ENCODE results near the gene HYAL2.

The HYAL2 gene, protein sequence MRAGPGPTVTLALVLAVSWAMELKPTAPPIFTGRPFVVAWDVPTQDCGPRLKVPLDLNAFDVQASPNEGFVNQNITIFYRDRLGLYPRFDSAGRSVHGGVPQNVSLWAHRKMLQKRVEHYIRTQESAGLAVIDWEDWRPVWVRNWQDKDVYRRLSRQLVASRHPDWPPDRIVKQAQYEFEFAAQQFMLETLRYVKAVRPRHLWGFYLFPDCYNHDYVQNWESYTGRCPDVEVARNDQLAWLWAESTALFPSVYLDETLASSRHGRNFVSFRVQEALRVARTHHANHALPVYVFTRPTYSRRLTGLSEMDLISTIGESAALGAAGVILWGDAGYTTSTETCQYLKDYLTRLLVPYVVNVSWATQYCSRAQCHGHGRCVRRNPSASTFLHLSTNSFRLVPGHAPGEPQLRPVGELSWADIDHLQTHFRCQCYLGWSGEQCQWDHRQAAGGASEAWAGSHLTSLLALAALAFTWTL

DNA sequence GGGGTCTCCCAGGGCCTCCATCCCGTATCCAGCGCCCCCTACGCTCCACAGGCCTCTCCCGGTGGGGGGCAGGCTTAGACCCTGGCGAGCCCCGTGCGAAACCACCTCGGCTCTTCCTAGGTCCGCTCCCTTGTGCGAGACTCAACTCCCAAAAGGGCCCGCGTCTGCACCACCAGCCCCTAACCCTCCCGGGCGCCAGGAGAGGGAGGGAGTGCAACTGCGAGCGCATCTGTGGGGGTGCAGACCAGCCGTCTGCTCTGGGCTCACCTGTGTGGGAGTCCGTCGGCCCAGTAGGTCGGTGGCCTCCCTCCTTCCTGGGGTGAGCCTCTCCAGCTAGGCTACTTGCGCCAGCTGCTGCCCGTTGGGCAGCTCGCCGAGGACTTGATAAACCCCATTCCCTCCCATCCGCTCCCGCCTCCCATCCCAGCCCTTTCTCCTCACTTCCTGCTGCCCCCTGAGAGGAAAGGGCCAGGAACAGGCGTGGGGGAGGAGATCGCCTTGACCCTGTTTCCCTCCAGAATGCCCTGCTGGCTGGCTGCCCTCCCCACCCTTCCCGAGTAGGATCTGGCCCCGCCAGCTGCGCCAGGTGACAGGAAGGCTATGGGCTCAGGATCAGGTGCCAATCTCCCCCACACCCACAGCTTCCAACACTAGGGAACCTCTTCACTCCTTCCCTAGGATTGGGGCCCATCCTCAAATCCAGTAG lies at the start of gene HYAL2:
Gene HYAL2 (minus strand): TSS at position 360 of the 706 bp plus-strand sequence. CDS start 2,256 bp downstream, outside the sequence.
- DNase-seq (ENCODE audit: low read depth in 1 of 2, low spot score in 1 of 2), result no peak

DNA sequence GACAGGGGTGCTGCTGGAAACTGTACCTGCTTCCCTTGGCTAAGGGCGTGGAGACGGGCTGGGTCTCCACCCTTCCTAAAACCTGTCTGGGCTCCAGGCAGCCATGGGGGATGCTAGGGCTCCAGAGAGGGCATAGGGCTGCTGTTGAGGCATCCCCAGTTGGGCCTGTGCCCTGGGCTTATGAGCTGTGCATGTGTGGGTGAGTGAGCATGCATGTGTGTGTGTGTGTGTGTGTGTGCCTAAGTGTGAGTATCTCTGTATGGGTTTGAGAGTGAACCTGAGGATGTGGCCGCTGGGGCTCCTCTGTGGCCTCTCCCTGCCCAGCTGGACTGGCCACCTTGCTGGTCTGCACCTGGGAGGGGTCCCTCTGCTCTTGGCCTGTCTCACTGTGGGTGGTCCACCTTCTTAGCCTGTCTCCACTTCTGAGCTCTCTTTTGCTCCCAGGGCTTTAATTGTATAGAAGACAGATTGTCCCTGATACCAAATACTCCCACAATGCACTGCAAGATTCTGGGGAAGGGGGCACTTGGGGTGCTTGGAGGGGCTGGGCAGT lies 48.7 kb upstream of the HYAL2 start:
- no peak for DNase-seq (ENCODE audit: low read depth in 1 of 2, low spot score in 1 of 2)

DNA sequence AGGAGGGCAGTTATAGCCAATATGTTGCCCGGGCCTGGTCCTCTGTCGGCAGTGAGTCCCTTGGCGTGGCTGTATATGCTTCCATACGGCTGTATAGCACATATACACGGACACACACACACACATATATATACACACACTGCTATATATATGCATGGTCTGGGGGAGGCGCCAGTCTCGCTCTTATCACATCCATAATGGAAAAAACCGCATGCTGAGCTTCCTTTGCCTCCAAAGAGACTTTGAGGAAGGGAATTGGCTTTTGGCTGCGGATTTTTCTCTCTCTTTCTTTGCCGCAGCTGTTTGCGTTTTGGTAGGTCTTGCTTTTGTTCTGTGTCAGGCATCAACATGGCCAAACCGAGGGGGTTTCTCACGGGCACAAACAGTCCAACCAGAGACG lies 48.0 kb upstream of the HYAL2 start:
- DNase-seq (ENCODE audit: low read depth in 1 of 2, low spot score in 1 of 2), result no peak

DNA sequence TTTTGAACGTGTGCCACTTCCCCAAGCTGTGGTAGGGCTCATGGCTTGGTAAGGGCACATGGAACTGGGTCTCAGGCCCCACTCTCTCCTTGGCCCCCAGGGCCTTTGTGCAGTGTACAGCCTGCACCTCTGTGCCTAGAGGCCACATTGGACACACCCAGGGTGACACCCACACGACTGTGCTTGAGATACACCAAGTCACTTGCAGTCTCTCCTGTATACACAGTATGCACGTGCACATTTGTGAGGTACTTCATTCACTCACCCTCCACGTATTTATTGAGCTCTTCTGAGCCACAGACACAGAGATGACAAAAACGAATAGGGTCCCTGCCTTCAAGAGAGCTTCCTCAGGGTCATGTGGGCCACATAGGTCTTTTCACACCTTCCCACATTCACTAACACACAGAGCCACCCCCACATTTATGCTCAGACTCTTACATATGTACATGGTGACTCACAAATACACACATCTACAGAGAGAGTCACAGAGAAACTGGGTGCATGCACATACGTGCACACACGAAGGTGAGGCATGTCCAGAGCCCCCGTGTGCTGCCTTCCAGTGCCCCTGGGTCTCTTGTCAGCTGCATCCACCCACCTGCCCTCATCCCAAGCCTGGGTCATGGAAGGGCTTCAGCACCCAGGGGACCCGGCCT lies 46.6 kb upstream of the HYAL2 start:
- DNase-seq (ENCODE audit: low read depth in 1 of 2, low spot score in 1 of 2), result no peak

DNA sequence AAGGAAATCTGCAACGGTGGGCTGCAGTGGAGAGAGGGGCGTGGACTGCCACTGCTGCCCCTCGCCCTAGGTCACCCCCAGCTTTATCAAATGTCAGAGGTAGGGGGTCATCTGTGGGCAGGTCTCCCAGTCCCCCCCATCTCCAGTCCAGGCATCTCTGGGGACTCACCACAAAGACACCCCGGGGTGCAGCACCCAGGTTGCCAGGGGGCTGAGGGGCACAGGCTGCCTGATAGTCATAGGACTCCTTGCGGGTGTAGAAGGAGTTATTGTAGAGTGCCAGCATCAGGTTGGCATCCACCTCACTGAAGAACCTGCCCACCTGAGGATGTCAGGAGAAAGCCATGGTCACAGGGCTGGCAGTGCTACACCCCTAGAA lies 43.3 kb upstream of the HYAL2 start:
- DNase-seq (ENCODE audit: low read depth in 1 of 2, low spot score in 1 of 2), result no peak

DNA sequence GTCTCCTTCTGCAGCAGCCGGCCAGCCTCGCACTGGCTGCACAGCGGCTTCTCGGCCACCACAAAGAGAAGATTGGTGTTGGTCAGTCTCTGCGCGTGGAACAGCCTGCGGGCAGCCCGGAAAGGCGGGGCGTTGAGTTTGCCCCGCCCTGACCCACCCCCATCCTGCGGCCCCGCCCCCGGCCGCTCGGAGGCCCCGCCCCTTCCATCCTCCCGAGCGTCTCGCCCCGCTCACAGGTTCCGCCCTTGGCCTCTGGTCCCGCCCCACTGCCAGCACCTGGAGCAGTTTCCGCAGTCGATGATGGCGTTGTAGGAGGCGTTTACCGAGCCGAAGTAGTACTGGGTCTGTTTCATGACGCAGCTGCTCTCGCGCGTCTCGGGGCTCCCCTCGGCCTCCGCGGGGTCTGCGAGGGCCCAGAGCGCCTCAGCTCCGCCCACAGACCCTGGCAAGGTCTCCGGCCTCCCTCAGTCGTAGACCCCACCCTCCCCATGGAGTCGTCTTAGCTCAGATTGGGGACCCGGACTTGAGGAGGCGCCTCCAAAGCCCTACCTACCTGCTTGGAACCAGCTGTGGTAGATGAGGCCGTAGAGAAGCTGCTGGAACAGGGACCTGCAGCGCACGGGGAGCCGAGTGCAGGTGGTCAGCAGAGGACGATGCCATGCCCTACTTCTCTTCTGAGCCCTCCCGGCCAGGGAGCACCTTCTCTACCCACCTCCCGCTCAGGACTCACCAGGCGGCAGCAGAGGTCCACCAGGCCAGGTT lies 42.7 kb upstream of the HYAL2 start:
- peak; percentile 87 to 89 for DNase-seq (ENCODE audit: low read depth in 1 of 2, low spot score in 1 of 2)

DNA sequence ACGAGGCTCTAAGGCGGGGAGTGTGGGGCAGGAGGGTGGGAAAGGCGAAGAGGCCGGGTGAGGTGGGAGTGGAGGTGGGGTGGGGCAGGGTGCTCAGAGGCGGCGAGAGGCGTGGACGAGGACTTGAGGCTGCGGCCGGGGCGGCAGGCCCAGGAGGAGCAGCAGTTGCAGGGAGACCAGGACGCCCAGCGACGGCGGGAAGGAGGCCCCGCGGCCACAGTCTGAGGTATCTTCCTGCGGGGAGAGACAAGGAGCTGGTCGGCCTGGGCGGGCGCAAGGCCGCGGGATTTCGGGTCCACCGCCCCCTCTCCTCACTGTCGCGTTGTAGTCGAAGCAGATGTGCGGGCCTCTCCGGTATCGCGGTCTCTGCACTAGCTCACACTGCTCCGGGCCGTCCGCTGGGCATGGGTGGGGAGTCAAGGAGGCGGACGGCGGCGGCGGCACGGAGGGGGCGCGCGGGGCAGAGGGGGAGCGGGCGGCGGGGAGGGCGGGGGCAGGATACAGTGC lies 42.1 kb upstream of the HYAL2 start:
- DNase-seq (ENCODE audit: low read depth in 1 of 2, low spot score in 1 of 2), result no peak

DNA sequence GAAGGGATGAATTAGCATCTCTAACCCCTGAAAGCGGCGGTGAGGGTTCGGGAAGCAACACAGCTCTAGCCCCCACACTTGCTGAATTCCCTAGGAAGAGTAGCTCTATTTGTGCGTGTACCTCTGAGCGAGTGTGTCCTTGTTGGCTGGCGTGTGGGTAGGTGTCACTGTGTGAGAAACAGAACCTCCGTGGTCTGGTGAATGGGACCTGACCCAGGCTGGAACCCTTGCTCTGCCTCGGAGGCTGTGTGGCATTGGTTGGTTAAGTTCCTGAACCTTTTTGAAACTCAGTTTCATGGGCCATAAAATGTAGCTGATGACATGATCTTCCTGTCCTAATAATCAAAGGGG lies 37.2 kb upstream of the HYAL2 start:
- no peak for DNase-seq (ENCODE audit: low read depth in 1 of 2, low spot score in 1 of 2)

DNA sequence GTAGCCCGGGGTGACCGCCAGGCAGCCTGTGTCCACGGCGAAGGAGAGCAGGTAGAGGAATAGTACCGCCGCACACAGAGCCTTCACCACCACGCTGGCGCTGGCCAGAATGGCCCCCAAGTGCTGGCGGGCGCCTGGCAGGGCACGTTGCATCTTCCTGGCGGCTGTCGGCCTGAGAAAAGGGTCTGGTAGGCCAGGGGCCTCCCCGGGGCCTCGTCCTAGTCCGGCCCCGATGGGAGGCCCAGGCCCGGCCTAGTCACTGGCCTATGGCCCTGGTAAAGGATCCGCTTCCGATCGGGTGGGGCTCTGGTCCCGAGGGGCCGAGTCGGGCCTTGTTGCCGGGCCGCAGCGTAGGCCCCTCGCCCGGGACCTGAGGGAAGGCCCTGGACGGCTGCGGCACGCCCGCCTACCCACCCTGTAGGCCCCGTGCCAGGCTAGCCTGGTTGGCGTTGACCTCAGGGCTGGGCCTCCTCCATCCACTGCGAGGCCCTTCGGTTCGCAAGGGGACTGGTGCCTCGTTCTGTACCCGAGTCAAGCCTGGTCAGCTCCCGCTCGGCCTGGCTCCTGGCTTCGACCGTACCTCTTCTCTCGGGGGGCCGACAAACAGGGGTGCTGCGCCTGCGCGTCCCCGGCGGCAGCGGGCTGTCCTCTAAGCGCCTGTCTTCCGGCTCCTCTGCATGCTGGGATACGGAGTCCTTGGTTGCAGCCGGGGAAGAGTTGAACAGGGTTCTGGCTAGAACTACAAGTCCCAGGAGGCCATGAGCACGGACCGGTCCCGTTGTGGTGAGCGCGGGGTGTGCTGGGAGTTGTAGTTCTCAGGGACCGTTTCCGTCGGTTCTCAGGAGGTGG lies 36.6 kb upstream of the HYAL2 start, which contains the start of gene TMEM115:
Gene TMEM115 (minus strand): TSS at position 611 of the 849 bp plus-strand sequence. CDS start 458 bp downstream, at position 153.
- DNase-seq (ENCODE audit: low read depth in 1 of 2, low spot score in 1 of 2), result peak; percentile 81 to 89

DNA sequence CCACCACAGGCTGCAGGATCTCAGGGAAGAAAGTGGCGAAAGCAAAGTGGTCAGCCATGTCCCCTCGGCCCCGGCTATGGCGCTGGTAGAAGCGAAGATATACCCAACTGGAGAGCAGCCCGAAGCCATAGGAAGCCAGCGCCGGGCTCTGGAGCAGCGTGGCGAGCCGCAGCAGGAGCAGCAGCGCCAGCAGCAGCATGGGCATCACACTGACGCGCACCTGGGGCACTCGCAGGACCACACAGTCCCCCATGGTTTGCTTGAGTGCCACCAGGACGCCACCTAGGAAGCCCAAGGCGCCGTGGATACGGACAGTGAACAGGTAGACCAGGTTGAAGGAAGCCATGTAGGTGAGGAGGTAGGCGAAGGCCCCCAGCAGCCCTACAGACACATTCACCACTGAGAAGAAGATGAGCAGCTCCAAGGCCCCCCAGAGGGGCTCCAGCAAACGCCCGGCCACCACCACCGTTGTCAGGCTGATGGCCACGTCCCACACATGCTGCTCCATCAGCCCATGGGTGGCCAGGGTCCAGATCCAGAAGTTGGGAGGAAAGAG lies 35.9 kb upstream of the HYAL2 start:
- no peak for DNase-seq (ENCODE audit: low read depth in 1 of 2, low spot score in 1 of 2)

DNA sequence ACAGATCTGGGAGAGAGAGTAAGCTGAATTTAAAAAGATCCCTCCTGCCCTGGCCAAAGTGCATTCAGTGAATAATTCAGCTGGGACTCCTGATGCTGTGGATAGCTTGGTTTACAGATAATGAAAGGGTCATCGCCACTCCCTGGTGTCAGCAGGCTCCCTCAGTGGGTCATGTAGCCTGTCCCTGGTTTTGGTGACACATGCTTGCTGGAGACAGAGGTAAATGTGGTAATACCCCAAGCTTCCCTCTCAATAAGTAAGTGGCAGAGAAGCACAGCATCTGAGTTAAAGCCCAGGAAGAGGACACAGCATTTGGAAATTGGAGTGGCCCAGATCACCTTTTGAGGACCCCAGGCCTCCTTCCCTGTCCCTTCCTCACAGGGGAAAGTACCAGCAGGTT lies 34.9 kb upstream of the HYAL2 start:
- no peak for DNase-seq (ENCODE audit: low read depth in 1 of 2, low spot score in 1 of 2)

DNA sequence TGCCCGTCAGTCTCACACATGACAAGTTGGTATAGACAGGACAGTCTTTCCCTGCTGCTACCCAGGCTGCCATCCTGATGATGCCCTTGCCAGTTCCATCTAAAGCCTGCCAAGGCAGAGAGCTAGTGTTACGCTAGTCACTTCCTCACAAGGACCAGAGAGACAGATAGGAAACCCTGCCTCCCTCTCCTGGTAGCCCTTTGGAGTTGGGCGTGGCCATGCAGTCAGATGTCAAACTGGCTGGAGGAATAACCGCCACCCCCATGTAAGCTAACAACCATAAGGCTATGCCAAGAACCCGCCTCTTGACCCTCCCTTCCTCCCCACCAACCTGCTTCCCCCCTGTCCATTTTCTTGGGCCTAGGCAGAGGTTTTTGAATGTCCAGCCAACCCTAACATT lies 34.0 kb upstream of the HYAL2 start:
- DNase-seq (ENCODE audit: low read depth in 1 of 2, low spot score in 1 of 2), result no peak

DNA sequence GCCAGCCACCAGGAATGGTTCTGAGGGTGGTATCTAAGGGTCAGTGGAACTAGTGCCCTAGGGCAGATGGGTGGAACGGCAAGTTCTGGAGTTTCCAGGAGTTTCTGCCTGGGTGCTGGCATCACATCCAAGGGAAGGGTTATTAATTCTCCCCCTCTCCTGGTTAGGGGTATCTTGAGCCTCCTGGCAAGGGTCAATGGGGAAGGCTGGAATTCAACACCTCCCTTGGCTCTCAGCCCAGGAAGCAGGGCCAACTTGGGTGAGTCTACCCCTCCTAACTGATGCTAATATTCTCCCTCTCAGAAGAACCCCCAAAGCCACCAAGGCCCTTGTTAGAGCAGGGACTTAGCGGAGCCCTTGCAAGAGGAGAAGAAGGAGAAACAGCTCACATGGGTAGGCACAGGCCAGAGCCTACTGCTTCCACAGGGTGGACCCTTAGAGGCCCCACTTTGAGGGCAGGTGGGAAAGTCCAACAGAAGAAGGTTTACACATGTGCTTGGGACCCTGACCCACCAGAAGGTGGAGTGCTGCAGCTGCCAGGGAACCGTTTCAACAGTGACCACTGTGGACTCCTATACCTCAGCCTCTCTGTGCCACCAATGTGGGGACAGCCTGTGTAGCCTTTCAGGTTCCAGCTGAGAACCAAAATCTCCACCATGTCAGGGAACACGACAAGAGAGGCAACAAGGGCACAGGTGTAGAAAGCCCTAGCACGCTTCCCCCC lies 33.4 kb upstream of the HYAL2 start:
- DNase-seq (ENCODE audit: low read depth in 1 of 2, low spot score in 1 of 2), result no peak

DNA sequence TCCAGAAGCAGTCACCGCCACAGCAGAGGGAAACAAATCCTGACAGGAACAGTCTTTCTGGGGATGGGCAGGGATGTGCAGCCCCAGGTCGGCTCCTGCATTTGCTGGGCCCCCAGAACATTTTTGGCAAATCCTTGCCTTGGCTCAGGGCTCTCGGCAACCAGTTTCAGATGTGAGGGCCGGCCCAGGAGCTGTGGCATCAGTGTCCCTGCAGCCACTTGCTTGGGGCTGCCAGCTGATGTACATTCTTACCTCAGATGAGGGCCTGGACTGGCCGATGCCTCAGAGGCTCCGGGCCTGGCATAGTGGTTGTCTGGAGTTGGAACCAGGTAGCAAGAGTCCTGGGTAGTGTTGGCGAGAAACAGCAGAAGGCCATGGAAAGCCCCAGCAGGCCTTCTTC lies 32.3 kb upstream of the HYAL2 start:
- no peak for DNase-seq (ENCODE audit: low read depth in 1 of 2, low spot score in 1 of 2)

DNA sequence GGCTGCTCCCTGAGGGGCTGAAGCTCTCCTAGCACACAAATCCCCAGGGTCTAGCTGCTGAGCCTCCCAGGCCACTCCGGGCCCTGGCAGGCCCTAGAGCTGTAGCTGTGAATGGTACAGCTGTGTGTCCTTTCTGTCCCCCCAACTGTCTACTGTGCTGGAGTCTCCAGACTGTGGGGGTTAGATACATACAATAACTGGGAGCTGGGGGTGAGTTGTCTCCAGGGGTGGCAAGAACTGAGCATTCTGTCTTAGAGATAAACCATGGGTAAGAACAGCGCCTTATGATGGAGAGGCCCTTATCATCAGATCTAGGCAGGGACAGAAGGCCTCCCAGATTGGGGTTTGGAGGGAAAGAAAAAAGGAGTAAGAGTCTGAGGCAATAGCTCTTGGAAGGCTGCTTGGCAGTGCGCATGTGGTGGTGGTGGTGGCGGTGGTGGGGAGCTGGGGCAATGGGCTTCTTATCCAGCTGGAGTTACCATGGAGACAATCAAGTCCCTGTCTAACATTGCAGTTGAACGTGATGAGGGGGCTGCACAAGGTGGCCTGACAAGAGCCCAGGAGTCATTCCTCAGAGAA lies 31.7 kb upstream of the HYAL2 start:
- no peak for DNase-seq (ENCODE audit: low read depth in 1 of 2, low spot score in 1 of 2)

DNA sequence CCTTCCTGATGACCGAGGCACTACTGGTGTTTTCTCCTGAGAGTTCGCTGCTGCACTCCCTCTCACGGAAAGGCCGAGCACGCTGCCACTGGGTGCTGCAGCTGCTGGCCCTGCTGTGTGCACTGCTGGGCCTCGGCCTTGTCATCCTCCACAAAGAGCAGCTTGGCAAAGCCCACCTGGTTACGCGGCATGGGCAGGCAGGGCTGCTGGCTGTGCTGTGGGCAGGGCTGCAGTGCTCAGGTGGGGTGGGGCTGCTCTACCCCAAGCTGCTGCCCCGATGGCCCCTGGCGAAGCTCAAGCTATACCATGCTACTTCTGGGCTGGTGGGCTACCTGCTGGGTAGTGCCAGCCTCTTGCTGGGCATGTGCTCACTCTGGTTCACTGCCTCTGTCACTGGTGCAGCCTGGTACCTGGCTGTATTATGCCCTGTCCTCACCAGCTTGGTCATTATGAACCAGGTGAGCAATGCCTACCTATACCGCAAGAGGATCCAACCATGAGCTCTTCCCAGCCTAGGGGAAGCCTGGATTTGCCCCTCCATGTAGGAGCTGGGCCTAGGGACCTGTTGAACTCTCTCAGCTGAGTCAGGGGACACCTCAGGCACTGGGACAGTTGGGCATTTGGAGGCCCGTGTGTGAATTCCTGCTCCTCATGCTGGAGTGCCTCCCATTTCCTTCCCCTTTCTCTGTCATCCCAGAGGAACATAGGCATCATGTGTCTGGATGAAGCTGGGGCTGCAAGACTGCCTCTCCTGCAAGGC lies 30.9 kb upstream of the HYAL2 start:
- DNase-seq (ENCODE audit: low read depth in 1 of 2, low spot score in 1 of 2), result no peak

DNA sequence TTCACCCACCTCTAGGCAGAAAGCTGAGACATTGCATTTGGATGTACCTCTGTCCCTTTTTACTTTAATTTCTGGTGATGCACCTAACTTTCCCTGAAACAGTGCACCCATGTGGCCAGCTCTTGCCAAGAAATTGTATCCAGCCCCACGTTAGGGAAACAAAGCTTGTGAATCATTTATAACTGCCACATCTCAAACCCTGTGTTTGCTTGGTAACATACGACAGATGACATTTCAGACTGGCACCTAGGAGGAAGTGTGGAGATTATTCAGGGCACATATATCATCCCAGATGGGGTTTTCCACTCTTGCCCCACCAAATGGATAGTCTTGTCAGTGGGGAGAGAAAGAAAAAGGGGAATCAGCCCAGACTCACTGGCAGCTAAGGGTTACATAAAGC lies 30.2 kb upstream of the HYAL2 start:
- DNase-seq (ENCODE audit: low read depth in 1 of 2, low spot score in 1 of 2), result no peak

DNA sequence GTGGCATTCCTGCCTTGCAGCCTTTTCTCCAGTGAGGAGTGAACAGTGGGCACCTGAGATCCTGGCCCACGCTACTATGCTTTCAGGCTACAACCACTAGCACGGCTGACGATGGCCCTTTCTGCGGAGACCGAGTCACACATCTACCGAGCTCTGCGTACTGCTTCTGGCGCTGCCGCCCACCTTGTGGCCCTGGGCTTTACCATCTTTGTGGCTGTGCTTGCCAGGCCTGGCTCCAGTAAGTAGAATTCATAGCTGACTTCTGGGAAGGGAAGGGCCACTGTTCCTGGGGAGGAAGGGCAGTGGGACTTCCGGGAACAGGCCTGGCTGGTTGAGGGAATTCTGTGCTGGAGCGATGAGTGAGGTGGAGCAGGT lies 28.8 kb upstream of the HYAL2 start:
- DNase-seq (ENCODE audit: low read depth in 1 of 2, low spot score in 1 of 2), result no peak
